Lower leg skin (tissue), 3 donors: Measurements from ENCODE around the gene THAP4.

Source experiments
- CTCF ChIP-seq, 3 donors: fragments of 450-650 bp; IDR thresholded peaks; one replicate each; pipeline ENCODE4 v1.5.1; 2016; ENCODE audit warnings: antibody characterized with exemption in 3 of 3, mild to moderate bottlenecking in 3 of 3, moderate library complexity in 2 of 3
- POLR2A ChIP-seq, 2 donors: fragments of 450-650 bp; IDR thresholded peaks; one replicate each; pipeline ENCODE4 v1.6.1; 2016 to 2017; ENCODE audit warnings: antibody characterized with exemption in 2 of 2, mild to moderate bottlenecking in 1 of 2, moderate library complexity in 1 of 2

GRCh38 chr2:241592126-241592845 is 44.7 kb downstream of the THAP4 start:
- TF ChIP-seq CTCF (IDR thresholded peaks at IDR 0.05) (no peak), POLR2A (IDR thresholded peaks at IDR 0.05) (no peak)
